DMS 273 (cell line): Measurements from ENCODE around the gene LAMTOR3.

ENCODE experiments used
- DNase-seq: peaks from one replicate; lab custom pipeline; 2025; ENCODE audit not compliant: unreplicated experiment; lab: John Stamatoyannopoulos, UW

LAMTOR3 gene

GRCh38 chr4:99863804-99864203 lies 30.4 kb downstream of the LAMTOR3 start:
- DNase-seq, result peak; percentile 1

GRCh38 chr4:99861120-99861905 lies 32.9 kb downstream of the LAMTOR3 start:
- no peak for DNase-seq

GRCh38 chr4:99860521-99860920 lies 33.7 kb downstream of the LAMTOR3 start:
- DNase-seq, result no peak

DNA sequence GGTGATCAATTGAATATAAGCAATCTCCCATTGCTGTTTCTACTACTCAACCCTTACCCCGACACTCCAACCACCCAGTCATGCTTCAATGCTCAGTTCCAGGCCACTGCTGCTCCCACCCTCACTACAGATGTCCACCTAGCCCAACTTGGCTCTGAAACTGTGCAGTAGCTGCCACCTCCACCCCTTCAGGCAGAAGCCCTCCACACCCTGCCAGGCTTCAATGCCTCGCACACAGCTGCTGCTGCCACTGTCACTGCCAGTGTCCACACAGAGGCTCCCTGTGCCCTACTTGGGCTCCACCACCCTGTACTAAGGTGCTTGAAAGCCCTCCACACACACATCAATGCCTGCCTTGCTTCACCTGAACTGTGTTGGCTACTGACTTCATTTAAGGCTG lies 34.6 kb downstream of the LAMTOR3 start:
- no peak for DNase-seq

- no peak for DNase-seq
These were observed 36.9 kb downstream of the LAMTOR3 start for GRCh38 chr4:99857307-99857706.

- DNase-seq, result no peak
These were observed 38.1 kb downstream of the LAMTOR3 start for GRCh38 chr4:99856166-99856565.

DNA sequence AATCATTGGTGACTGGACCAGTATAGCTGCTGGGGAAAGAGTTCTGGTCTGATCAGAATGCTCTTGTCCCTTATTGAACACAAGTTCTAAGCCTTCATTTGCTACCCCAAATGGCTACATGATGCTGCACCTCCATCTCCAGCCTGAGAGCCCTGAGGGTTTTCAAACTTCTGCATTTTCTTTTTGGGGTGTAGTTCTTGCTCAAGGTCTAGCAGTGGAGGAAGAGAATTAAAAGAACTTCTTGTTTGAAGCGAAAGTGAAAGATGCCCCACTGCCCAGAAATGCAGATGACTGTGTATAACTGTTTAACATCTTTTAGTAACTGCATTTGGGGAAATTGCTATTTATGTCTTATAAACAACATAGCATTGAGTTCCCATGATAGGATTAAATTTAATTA lies 38.5 kb downstream of the LAMTOR3 start:
- DNase-seq, result no peak

DNA sequence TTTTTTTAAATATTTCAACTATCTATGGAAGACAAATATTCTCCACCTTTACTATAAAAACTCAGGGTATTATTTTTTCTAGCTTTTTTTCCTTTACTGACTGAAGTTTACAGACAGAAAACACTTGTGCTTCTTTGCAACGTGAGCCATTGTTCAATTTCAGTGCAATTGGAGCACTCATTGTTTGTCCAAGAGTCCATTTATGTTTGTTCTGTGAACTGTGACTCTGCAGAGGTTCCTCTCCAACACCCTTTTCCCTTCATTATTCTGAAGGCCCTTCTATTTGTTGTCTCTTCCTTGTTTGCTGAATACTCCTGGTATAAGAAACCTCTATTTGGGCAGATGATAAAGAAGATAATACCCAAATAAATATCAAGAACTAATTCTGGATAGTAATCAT lies 40.2 kb downstream of the LAMTOR3 start:
- no peak for DNase-seq

GRCh38 chr4:99853190-99853589 lies 41.0 kb downstream of the LAMTOR3 start:
- no peak for DNase-seq

DNA sequence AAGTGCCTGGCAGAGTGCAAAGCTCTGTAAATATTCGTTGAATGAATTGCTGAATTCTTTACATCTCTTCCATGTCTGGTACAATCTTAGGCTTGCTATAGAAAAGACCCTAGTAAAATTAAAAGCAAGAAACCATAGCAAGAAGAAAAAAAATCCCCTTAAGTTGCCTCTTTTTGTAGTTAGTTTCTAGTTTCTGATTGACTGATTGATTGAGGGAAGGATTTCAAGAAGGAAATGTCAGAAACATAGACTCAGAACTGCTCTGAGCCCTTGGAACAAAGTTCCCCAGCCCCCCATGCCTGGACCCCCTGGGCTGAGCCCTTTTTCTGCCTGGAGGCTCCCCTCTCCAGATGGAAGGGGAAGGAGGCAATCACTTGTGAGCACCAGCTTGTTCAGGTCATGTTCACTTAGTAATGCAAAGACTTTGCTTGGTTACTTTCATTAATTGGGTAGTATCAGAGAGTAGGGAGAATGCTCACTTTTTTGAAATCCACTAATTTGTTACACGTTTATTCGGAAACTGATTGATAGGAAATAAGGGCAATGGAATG lies 42.0 kb downstream of the LAMTOR3 start:
- DNase-seq, result no peak

GRCh38 chr4:99848591-99849001 lies 45.6 kb downstream of the LAMTOR3 start:
- no peak for DNase-seq

- DNase-seq, result no peak
These were observed 46.8 kb downstream of the LAMTOR3 start for GRCh38 chr4:99847362-99847976.

DNA sequence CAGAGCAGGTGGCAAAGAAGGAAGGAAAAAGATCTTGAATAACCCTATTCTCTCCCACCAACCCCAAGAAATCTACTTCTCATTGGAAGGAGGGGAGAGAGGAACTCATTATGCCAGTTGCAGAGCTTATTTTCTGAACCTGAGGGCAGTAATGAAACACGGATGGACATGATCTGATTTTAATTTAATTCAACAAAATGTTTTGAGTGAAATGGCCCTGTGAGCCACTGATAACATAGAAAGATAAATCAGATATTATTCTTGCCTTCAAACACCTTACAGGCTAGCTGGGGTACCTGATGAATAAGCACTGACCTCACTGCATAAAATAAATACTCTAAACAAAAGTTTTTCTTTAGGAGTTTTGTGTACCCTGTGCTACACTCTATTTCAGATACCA lies 47.3 kb downstream of the LAMTOR3 start:
- no peak for DNase-seq

- DNase-seq, result no peak
These were observed 48.3 kb downstream of the LAMTOR3 start for GRCh38 chr4:99845708-99846469.

DNA sequence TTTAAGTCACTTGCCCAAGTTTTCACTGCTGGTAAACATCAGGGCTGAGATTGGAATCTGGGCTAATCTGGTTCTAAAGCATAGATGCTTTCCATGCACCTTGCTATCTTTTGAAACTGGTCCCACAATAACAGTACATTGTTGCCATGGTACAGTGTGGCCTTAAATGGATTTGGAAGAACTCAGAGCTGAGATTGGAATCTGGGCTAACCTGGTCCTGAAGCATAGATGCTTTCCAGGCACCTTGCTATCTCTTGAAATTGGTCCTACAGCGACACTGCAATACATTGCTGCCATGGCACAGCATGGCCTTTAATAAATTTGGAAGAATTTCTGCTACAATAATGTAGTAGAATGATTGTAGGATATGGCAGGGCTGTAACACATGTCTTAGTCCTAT lies 49.0 kb downstream of the LAMTOR3 start:
- no peak for DNase-seq

DNA sequence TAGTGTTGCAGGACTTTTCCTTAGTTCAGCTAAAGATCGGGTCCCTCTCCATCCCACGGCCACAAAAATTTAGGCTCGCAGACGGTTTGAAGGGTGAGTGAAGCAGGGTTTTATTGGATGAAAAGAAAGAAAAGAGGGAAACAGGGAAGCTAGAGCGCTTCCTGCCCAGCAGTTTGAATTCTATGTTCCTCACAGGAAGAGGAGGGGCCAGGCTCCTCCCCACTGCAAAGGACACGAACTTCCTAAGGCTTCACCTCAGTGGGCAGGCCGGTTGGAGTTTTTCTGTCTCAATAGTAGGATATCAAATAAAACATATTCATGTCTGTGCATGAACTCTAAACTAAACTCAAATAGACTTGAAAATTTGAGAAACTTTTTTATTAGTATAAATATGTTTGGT lies 50.2 kb downstream of the LAMTOR3 start:
- DNase-seq, result no peak

- DNase-seq, result no peak
These were observed 50.8 kb downstream of the LAMTOR3 start for GRCh38 chr4:99843413-99843812.

DNA sequence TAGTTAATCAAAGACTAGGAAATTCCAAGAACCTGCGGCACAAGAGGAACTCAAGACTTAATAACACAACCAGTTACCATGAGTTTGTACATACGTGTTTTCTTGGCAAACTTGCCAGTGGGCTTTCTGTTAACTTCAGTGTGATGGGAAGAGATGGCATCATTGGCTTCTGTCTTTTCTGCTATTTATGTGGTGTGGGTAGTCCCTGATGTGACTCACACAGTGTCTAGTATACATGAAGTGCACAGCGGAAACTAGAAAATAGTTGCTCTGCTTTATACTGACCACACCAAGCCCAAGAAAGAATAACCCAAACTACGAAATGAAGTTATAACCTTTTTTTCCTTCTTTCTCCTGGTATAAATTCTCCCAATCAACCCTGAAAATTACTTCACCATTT lies 53.1 kb downstream of the LAMTOR3 start:
- DNase-seq, result no peak

- DNase-seq, result no peak
These were observed 55.3 kb downstream of the LAMTOR3 start for GRCh38 chr4:99838927-99839326.

- DNase-seq, result no peak
These were observed 58.3 kb downstream of the LAMTOR3 start for GRCh38 chr4:99835942-99836341.

DNA sequence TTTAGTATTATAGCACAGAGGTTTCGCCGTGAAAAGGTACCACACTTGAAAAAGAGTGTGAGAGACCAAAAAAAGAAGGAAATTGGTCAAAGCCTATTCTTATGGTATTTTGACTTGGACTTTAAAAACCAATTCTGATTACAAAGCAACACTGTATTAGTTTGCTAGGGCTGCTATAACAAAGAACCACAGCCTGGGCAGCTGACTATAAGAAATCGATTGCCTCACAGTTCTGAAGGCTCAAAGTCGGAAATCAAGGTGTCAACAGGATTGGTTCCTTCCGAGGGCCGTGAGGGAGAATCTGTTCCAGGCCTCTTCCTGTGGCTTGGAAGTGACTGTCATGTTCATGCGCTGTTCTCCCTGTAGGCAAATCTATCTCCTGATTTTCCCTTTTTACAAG lies 59.7 kb downstream of the LAMTOR3 start:
- DNase-seq, result no peak

DNA sequence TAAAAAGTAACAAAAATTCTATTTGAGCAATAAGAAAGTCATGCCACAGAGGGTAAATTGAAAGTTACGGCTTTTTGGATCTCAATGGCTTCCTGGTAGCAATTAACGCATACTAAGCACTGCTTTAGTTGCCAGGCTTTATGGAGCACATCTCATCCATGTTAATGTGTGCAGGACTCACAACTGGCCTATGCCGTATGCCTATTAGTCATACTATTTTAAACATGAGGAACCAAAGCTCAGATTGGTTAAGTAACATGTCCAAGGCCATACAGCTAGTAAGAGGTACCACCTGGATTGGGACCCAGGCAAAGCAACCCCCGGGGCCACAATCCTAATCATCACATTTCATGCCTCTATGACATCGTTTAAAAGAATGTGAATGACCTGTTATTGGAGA lies 60.5 kb downstream of the LAMTOR3 start:
- no peak for DNase-seq
